Psoas muscle (tissue), 8 donors: ENCODE measurements around the gene DACH1. TPM values are rescaled to one million over a fixed set of nuclear protein-coding genes. Genes with fewer than 3 reads are reported as not detected.

Experiments
- ATAC-seq, 4 donors: fragments of 200-7000 bp; cut with Tn5 transposase; one replicate each; pipeline ENCODE4 v1.9.1; 2020; ENCODE audit warnings: moderate library complexity in 3 of 4, mild to moderate bottlenecking in 2 of 4
- DNase-seq, 2 donors: peaks; one replicate each; pipeline ENCODE4 v3.0.0-alpha.2; 2020
- H3K27ac ChIP-seq: fragments of 200-600 bp; one replicate; pipeline ENCODE4 v1.8.0; 2022
- H3K27me3 ChIP-seq, 3 donors: fragments of 200-600 bp in 1 of 3; one replicate each; pipeline versions ENCODE4 v1.6.1 to v1.8.0; 2013 to 2022; ENCODE audit warnings: low read length in 2 of 3, mild to moderate bottlenecking in 2 of 3, moderate library complexity in 1 of 3; ENCODE audit not compliant: insufficient read depth in 3 of 3
- H3K36me3 ChIP-seq, 2 donors: fragments of 200-600 bp in 1 of 2; one replicate each; pipeline versions ENCODE4 v1.6.1 to v1.8.0; 2013 to 2022; ENCODE audit warnings: low read depth in 1 of 2, mild to moderate bottlenecking in 1 of 2, moderate library complexity in 1 of 2; ENCODE audit not compliant: insufficient read depth in 1 of 2
- H3K4me1 ChIP-seq: fragments of 200-600 bp; one replicate; pipeline ENCODE4 v1.8.0; 2022
- H3K4me3 ChIP-seq: fragments of 200-600 bp; one replicate; pipeline ENCODE4 v1.8.0; 2022; ENCODE audit warnings: mild to moderate bottlenecking
- H3K9me3 ChIP-seq: fragments of 200-600 bp; one replicate; pipeline ENCODE4 v1.8.0; 2022
- CTCF ChIP-seq: fragments of 200-600 bp; IDR thresholded peaks from one replicate; pipeline ENCODE4 v1.8.0; 2022; ENCODE audit warnings: antibody characterized with exemption
- WGBS, 3 donors: extraction: QIAGEN DNeasy Blood & Tissue Kit; methylation state at CpG; one replicate each; pipeline versions ENCODE4 v1.1.6 to v1.1.7; 2013; 5-methylcytosine and 5-hydroxymethylcytosine counted together
- intact Hi-C, 2 donors: fragments of 100-400 bp; cut with DNase I; formaldehyde crosslinking; loops; one replicate each; pipeline versions ENCODE4 v1.11.0 to v1.14.2; 2022
- polyA plus RNA-seq, 3 donors: library from polyadenylated mRNA; stranded (reverse); fragments of 200-250 nt; gene quantifications; one replicate each; pipeline ENCODE4 v1.2.3, GENCODE V29; 2013
- total RNA-seq, 4 donors: library from RNA; stranded (reverse); fragmentation: NEBNext Ultra II Directional in 2 of 4; extraction: Animal tissue kit (Norgen Biotek cat#: 25700) in 2 of 4; gene quantifications; one replicate each; pipeline versions ENCODE4 v1.2.1 to v1.2.4, GENCODE V29; 2021 to 2023
- donor health status: healthy with polysubstance abuse.
- donor health status: DM: no; HTN: no; CAD: no; lungs with moderate emphysema.
- donor health status: Bipolar disorder and iron deficiency.
- donor health status: healthy.
- donor health status: DM: yes; HTN: yes; CAD: no.
- donor health status: DM: no; HTN: no; CAD: no.
- donor health status: DM: no; HTN: no; CAD: no.
- donor health status: DM: yes; HTN: yes; CAD: no.

Gene DACH1
- total and polyA plus RNA-seq, 7 donors: 0.51 to 3.6 (median 1.1) TPM

GRCh38 chr13:71754407-71754974 lies 112.5 kb downstream of the DACH1 start:
- WGBS, 3 donors: 64 to 74% (median 65%) methylated on average over 7 of the region's 7 CpGs
- intact Hi-C loops: no loop called here
- Histone ChIP-seq H3K36me3 (no peaks in the 10 kb centered on the region), H3K4me1 (no peaks in the 10 kb centered on the region), H3K27ac (no peak overlapping the region), H3K9me3 (no peaks in the 10 kb centered on the region), H3K4me3 (no peak overlapping the region), H3K27me3 (no peaks in the 10 kb centered on the region)
- ATAC-seq (peak in 3 of 4 donors; percentile 27 to 63 (median 46)), DNase-seq (no peak)
- no peak for TF ChIP-seq CTCF

- no peaks in the 10 kb centered on the region for H3K27me3 ChIP-seq
- WGBS, 3 donors: 81 to 83% (median 83%) methylated on average over 4 of the region's 4 CpGs
- no peaks in the 10 kb centered on the region for H3K4me1 ChIP-seq
- intact Hi-C loops: no loop called here
- H3K36me3 ChIP-seq: no peaks in the 10 kb centered on the region
- no peaks in the 10 kb centered on the region for H3K9me3 ChIP-seq
- H3K4me3 ChIP-seq: no peak overlapping the region
- DNase-seq: no peak
- no peak overlapping the region for H3K27ac ChIP-seq
- no peak for ATAC-seq
- no peak for TF ChIP-seq CTCF
Observed at GRCh38 chr13:71752775-71753513, 114.1 kb downstream of the DACH1 start.

- 58 to 64% (median 63%) methylated on average over 1 of the region's 1 CpG for WGBS, 3 donors
- DNase-seq (no peak), ATAC-seq (no peak)
- Histone ChIP-seq H3K27ac (no peak overlapping the region), H3K27me3 (no peaks in the 10 kb centered on the region), H3K36me3 (no peaks in the 10 kb centered on the region), H3K9me3 (no peaks in the 10 kb centered on the region), H3K4me1 (no peaks in the 10 kb centered on the region), H3K4me3 (no peak overlapping the region)
- intact Hi-C loops: no loop called here
- TF ChIP-seq CTCF: no peak
Observed at GRCh38 chr13:71751073-71751472, 115.9 kb downstream of the DACH1 start.

- Histone ChIP-seq H3K27me3 (no peaks in the 10 kb centered on the region), H3K4me1 (no peaks in the 10 kb centered on the region), H3K36me3 (no peaks in the 10 kb centered on the region), H3K27ac (no peak overlapping the region), H3K4me3 (no peak overlapping the region), H3K9me3 (no peaks in the 10 kb centered on the region)
- 95 to 100% (median 98%) methylated on average over 1 of the region's 1 CpG for WGBS, 3 donors
- no peak for TF ChIP-seq CTCF
- intact Hi-C loops: no loop called here
- no peak for DNase-seq
- no peak for ATAC-seq
Observed at GRCh38 chr13:71730267-71730666, 136.7 kb downstream of the DACH1 start.

- ATAC-seq (no peak), DNase-seq (no peak)
- WGBS, 3 donors: 63 to 71% (median 68%) methylated on average over 2 of the region's 2 CpGs
- Histone ChIP-seq H3K4me3 (no peak overlapping the region), H3K27me3 (no peaks in the 10 kb centered on the region), H3K4me1 (no peaks in the 10 kb centered on the region), H3K9me3 (no peaks in the 10 kb centered on the region), H3K27ac (no peak overlapping the region), H3K36me3 (no peaks in the 10 kb centered on the region)
- no peak for TF ChIP-seq CTCF
- intact Hi-C loops: no loop called here
Observed at GRCh38 chr13:71729441-71729840, 137.6 kb downstream of the DACH1 start.
